ENCODE data around the gene TBPL2.
"Not testable (repeated sequence)": the region's sequence is repeated elsewhere in the genome, so short reads cannot be mapped to it uniquely, and the experiment has no call there.

Gene TBPL2

GRCh38 chr14:55440385-55440784 lies at the start of gene TBPL2:
Gene TBPL2, minus strand, starts transcription at chr14:55440616. Its CDS starts 167 bp downstream, at chr14:55440449.
- no peak for DNase-seq (ENCODE audit: low spot score)

- no peak for DNase-seq (ENCODE audit: low spot score)
Measured at GRCh38 chr14:55488204-55488603, 47.8 kb upstream of the TBPL2 start.

GRCh38 chr14:55482936-55483605 lies 42.7 kb upstream of the TBPL2 start:
- no peak for DNase-seq (ENCODE audit: low spot score)

GRCh38 chr14:55481769-55482168 lies 41.4 kb upstream of the TBPL2 start:
- no peak for DNase-seq (ENCODE audit: low spot score)

GRCh38 chr14:55477680-55478079 lies 37.3 kb upstream of the TBPL2 start:
- no peak for DNase-seq (ENCODE audit: low spot score)

GRCh38 chr14:55476448-55476847 lies 36.0 kb upstream of the TBPL2 start:
- not testable (repeated sequence) for DNase-seq (ENCODE audit: low spot score)

- DNase-seq (ENCODE audit: low spot score), result no peak
Measured at GRCh38 chr14:55473786-55474185, 33.4 kb upstream of the TBPL2 start.

GRCh38 chr14:55470025-55470424 lies 29.6 kb upstream of the TBPL2 start:
- DNase-seq (ENCODE audit: low spot score), result no peak

GRCh38 chr14:55467307-55467706 lies 26.9 kb upstream of the TBPL2 start:
- DNase-seq (ENCODE audit: low spot score), result no peak

- peak; percentile 42 for DNase-seq (ENCODE audit: low spot score)
Measured at GRCh38 chr14:55458800-55459515, 18.5 kb upstream of the TBPL2 start.

GRCh38 chr14:55457496-55457895 lies 17.1 kb upstream of the TBPL2 start:
- DNase-seq (ENCODE audit: low spot score), result no peak

GRCh38 chr14:55456411-55456810 lies 16.0 kb upstream of the TBPL2 start:
- not testable (repeated sequence) for DNase-seq (ENCODE audit: low spot score)

- peak; percentile 36 for DNase-seq (ENCODE audit: low spot score)
Measured at GRCh38 chr14:55454264-55455002, 14.0 kb upstream of the TBPL2 start.

- DNase-seq (ENCODE audit: low spot score), result no peak
Measured at GRCh38 chr14:55451950-55452349, 11.5 kb upstream of the TBPL2 start.

- no peak for DNase-seq (ENCODE audit: low spot score)
Measured at GRCh38 chr14:55451398-55451797, 11.0 kb upstream of the TBPL2 start.

GRCh38 chr14:55450987-55451386 lies 10.6 kb upstream of the TBPL2 start:
- DNase-seq (ENCODE audit: low spot score), result no peak

GRCh38 chr14:55450539-55450938 lies 10.1 kb upstream of the TBPL2 start:
- DNase-seq (ENCODE audit: low spot score), result no peak

- no peak for DNase-seq (ENCODE audit: low spot score)
Measured at GRCh38 chr14:55450124-55450523, 9.7 kb upstream of the TBPL2 start.

- DNase-seq (ENCODE audit: low spot score), result no peak
Measured at GRCh38 chr14:55449116-55449515, 8.7 kb upstream of the TBPL2 start.

- DNase-seq (ENCODE audit: low spot score), result peak; percentile 81
Measured at GRCh38 chr14:55448141-55448614, 7.8 kb upstream of the TBPL2 start.

GRCh38 chr14:55446833-55447232 lies 6.4 kb upstream of the TBPL2 start:
- DNase-seq (ENCODE audit: low spot score), result peak; percentile 73

GRCh38 chr14:55446127-55446736 lies 5.8 kb upstream of the TBPL2 start:
- peak; percentile 79 for DNase-seq (ENCODE audit: low spot score)
